ENCODE results near the gene ANGEL1. TPM values are rescaled to one million over a fixed set of nuclear protein-coding genes. Genes with fewer than 3 reads are reported as not detected.

The ANGEL1 gene
- total and polyA plus RNA-seq, 2 of the 8 experiments (the other 6 are each of a cell fraction or from before 2014, with no cell fraction given): 26.8 to 27.2 TPM

- Histone ChIP-seq H4K20me1 (replicated peaks in 1 of 2; ENCODE audit: control insufficient read depth in 1 of 2, insufficient read depth in 2 of 2, low read length in 2 of 2) (no peaks in the 10 kb centered on the region), H3K4me1 (replicated peaks in 1 of 4; ENCODE audit: control insufficient read depth in 3 of 4, insufficient read depth in 4 of 4, low read length in 3 of 4) (peaks cover 0 to 23% (median 19%) of the 10 kb centered on the region in 4 experiments; a peak in 5 of 7 replicates), H3K18ac (ENCODE audit: extremely low read depth, low read length) (no peak overlapping the region; the same call in 1 of the 2 replicates), H3K27me3 (replicated peaks in 1 of 4; ENCODE audit: control insufficient read depth in 3 of 4, extremely low read depth in 1 of 4, insufficient read depth in 3 of 4, low read length in 3 of 4) (peaks cover 0 to 6% (median 4%) of the 10 kb centered on the region in 4 experiments; a peak in 4 of 7 replicates), H3K27ac (ENCODE audit: low read depth, low read length) (no peak overlapping the region), H2AK5ac (ENCODE audit: low read depth, low read length) (0 out of 2 replicates have a peak overlapping the region, but pooled peaks have one; percentile 43), H3K4me3 (ENCODE audit: extremely low read depth in 1 of 4, insufficient read depth in 2 of 4, low read depth in 3 of 4, low read length in 4 of 4) (peak overlapping the region in 1 of 4 experiments; percentile 30; a peak in 2 of 8 replicates), H3K9me3 (ENCODE audit: insufficient read depth in 2 of 2, low read depth in 1 of 2, low read length in 1 of 2) (no peaks in the 10 kb centered on the region; a peak in 1 of 4 replicates), H3K14ac (ENCODE audit: insufficient read length) (no peak overlapping the region), H2BK15ac (ENCODE audit: low read length) (0 out of 2 replicates have a peak overlapping the region, but pooled peaks have one; percentile 81), H4K91ac (replicated peaks; ENCODE audit: insufficient read length, low read length) (peak overlapping the region; percentile 96), H2BK5ac (ENCODE audit: low read depth, low read length) (0 out of 2 replicates have a peak overlapping the region, but pooled peaks have one; percentile 82), H3K56ac (replicated peaks; ENCODE audit: insufficient read length, low read depth, low read length) (no peak overlapping the region), H2BK20ac (ENCODE audit: low read length) (no peak overlapping the region; the same call in 1 of the 2 replicates), H2BK120ac (replicated peaks; ENCODE audit: low read depth, low read length) (no peak overlapping the region), H2AFZ (ENCODE audit: low read length) (no peak overlapping the region), H2BK12ac (ENCODE audit: low read depth, low read length) (peak overlapping the region; percentile 75; the same call in 1 of the 2 replicates), H3K23me2 (ENCODE audit: low read depth, low read length) (no peaks in the 10 kb centered on the region; the same call in 1 of the 2 replicates), H3K79me1 (ENCODE audit: low read depth, low read length) (no peaks in the 10 kb centered on the region), H3K9ac (replicated peaks in 1 of 4; ENCODE audit: extremely low read depth in 1 of 4, low read depth in 3 of 4, low read length in 3 of 4) (no peak overlapping the region), H3K36me3 (ENCODE audit: control insufficient read depth in 2 of 4, insufficient read depth in 4 of 4, low read length in 3 of 4) (no peaks in the 10 kb centered on the region), H3K79me2 (ENCODE audit: control insufficient read depth in 1 of 2, insufficient read depth in 2 of 2, low read length in 2 of 2) (no peaks in the 10 kb centered on the region), H3K23ac (ENCODE audit: insufficient read length) (no peak overlapping the region), H3K4ac (replicated peaks; ENCODE audit: insufficient read length, low read depth, low read length) (peak overlapping the region; percentile 83), H4K8ac (ENCODE audit: extremely low read depth, insufficient read depth, low read length) (no peak overlapping the region), H4K5ac (ENCODE audit: insufficient read length, low read depth, low read length) (no peak overlapping the region), H3K4me2 (ENCODE audit: insufficient read depth in 1 of 2, low read depth in 2 of 2, low read length in 2 of 2) (peak overlapping the region; percentile 28 to 50; a peak in 3 of 4 replicates)
- DNase-seq (ENCODE audit: low read depth in 1 of 2, low spot score in 2 of 2) (peak in 1 of 2 experiments; percentile 41), FAIRE-seq (no peak)
- POLR2A ChIA-PET (ENCODE audit: partially characterized antibody): interaction anchor here (0.6 to 3.3 kb wide), 6 partner anchors 7 to 322 kb away, joined by 3 to 20 read pairs (median 6); partner anchors contain the start of gene VASH1
- CTCF ChIA-PET (ENCODE audit: partially characterized antibody): interaction anchor here (0.6 to 9.2 kb wide), 11 partner anchors 8 to 300 kb away, joined by 3 to 128 read pairs (median 4); no protein-coding TSS in a partner anchor
- WGBS, 2 experiments (ENCODE audit: extremely low coverage in 1 of 2, insufficient coverage in 1 of 2, insufficient read length in 1 of 2, insufficient replicate concordance in 2 of 2, low coverage in 1 of 2, low lambda C conversion rate in 2 of 2, missing lambda C conversion rate in 1 of 2): 82% methylated on average over 11 of the region's 11 CpGs; no CpG with 5 or more reads in 1 of the 2 experiments
- TF ChIP-seq FOSL1 (IDR thresholded peaks at IDR 0.05; ENCODE audit: insufficient read depth, low read depth, low read length) (no peak), RAD21 (IDR thresholded peaks at IDR 0.05 in 1 of 2, conservative IDR thresholded peaks at IDR 0.05 in 1 of 2; ENCODE audit: low read depth in 2 of 2, low read length in 2 of 2) (no peak), BACH1 (IDR thresholded peaks at IDR 0.05; ENCODE audit: low read length) (no peak), MAFK (IDR thresholded peaks at IDR 0.05; ENCODE audit: low read depth, low read length) (no peak), BCL11A (IDR thresholded peaks at IDR 0.05; ENCODE audit: low read depth in 2 of 2, low read length in 2 of 2) (no peak), SP2 (IDR thresholded peaks at IDR 0.05; ENCODE audit: low read length) (no peak), SIX5 (IDR thresholded peaks at IDR 0.05; ENCODE audit: low read depth, low read length) (no peak), GABPA (IDR thresholded peaks at IDR 0.05; ENCODE audit: borderline replicate concordance, insufficient read depth, low read length) (no peak), PHF8 (conservative IDR thresholded peaks at IDR 0.05; ENCODE audit: low read depth, low read length) (no peak)
- TF ChIP-seq, protein P1, sequence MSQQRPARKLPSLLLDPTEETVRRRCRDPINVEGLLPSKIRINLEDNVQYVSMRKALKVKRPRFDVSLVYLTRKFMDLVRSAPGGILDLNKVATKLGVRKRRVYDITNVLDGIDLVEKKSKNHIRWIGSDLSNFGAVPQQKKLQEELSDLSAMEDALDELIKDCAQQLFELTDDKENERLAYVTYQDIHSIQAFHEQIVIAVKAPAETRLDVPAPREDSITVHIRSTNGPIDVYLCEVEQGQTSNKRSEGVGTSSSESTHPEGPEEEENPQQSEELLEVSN (IDR thresholded peaks at IDR 0.05): no peak
Observed at GRCh38 chr14:76768671-76769500, 43.8 kb downstream of the ANGEL1 start.

Data from H1 (cell line).